GM12878 (cell line): ENCODE measurements around the gene DNAJC28.

ENCODE experiments used
- BCL3 ChIP-seq: IDR thresholded peaks from 2 replicates; pipeline ENCODE4 v1.6.1; 2011; ENCODE audit warnings: borderline replicate concordance, low read depth, mild to moderate bottlenecking, moderate library complexity, low read length; ENCODE audit not compliant: insufficient read depth, poor library complexity, severe bottlenecking
- CTCF ChIP-seq, 3 experiments: IDR thresholded peaks in 2 of 3; conservative IDR thresholded peaks in 1 of 3; 2 replicates each; pipeline ENCODE4 v1.5.1; 2011; ENCODE audit warnings: low read depth in 3 of 3, low read length in 3 of 3, mild to moderate bottlenecking in 3 of 3, control low read depth in 2 of 3, moderate library complexity in 2 of 3, inconsistent platforms in 1 of 3, mixed read lengths in 1 of 3; ENCODE audit not compliant: control insufficient read depth in 2 of 3, insufficient read depth in 1 of 3; ENCODE audit errors: extremely low read depth in 1 of 3
- NFYB ChIP-seq: IDR thresholded peaks from 2 replicates; pipeline ENCODE4 v1.6.1; 2011; ENCODE audit warnings: low read depth, mild to moderate bottlenecking, low read length, improper control_type of control experiment, moderate library complexity; ENCODE audit not compliant: insufficient read depth
- RFX5 ChIP-seq: IDR thresholded peaks from 2 replicates; pipeline ENCODE4 v1.6.1; 2011; ENCODE audit warnings: low read depth, low read length, improper control_type of control experiment
- SKIL ChIP-seq: fragments of 450-650 bp; IDR thresholded peaks from 2 replicates; pipeline ENCODE4 v1.6.1; 2017; ENCODE audit warnings: mild to moderate bottlenecking, low read depth, inconsistent platforms; ENCODE audit not compliant: poor library complexity, severe bottlenecking
- SPI1 ChIP-seq: IDR thresholded peaks from 2 replicates; pipeline ENCODE4 v1.6.1; 2011; ENCODE audit warnings: low read depth, mild to moderate bottlenecking, low read length, moderate library complexity, borderline replicate concordance; ENCODE audit not compliant: insufficient read depth
- TF ChIP-seq, protein P1 (sequence below): IDR thresholded peaks from 2 replicates; pipeline ENCODE4 v1.6.1; 2012; ENCODE audit warnings: mild to moderate bottlenecking, low read depth, low read length

DNA sequence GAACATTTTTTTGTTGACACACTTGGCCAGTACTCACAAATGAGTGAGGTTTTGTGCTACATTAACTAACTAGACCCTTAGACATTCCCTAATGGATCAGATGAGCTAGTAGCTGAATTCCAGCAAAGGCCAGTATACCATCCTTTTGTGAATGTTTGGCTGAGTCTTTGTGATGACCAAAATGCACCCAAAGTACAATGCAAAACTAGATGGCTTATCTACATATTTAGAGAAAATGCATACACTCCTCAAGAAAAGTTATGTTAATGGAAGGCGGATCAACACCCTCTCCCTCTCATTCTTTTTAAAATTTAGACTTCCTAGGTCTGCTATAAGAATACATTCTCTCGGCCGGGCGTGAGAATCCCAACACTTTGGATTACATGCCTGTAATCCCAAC lies 20.1 kb upstream of the DNAJC28 start:
- TF ChIP-seq, protein P1, sequence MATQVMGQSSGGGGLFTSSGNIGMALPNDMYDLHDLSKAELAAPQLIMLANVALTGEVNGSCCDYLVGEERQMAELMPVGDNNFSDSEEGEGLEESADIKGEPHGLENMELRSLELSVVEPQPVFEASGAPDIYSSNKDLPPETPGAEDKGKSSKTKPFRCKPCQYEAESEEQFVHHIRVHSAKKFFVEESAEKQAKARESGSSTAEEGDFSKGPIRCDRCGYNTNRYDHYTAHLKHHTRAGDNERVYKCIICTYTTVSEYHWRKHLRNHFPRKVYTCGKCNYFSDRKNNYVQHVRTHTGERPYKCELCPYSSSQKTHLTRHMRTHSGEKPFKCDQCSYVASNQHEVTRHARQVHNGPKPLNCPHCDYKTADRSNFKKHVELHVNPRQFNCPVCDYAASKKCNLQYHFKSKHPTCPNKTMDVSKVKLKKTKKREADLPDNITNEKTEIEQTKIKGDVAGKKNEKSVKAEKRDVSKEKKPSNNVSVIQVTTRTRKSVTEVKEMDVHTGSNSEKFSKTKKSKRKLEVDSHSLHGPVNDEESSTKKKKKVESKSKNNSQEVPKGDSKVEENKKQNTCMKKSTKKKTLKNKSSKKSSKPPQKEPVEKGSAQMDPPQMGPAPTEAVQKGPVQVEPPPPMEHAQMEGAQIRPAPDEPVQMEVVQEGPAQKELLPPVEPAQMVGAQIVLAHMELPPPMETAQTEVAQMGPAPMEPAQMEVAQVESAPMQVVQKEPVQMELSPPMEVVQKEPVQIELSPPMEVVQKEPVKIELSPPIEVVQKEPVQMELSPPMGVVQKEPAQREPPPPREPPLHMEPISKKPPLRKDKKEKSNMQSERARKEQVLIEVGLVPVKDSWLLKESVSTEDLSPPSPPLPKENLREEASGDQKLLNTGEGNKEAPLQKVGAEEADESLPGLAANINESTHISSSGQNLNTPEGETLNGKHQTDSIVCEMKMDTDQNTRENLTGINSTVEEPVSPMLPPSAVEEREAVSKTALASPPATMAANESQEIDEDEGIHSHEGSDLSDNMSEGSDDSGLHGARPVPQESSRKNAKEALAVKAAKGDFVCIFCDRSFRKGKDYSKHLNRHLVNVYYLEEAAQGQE: no peak
- TF ChIP-seq RFX5 (no peak), CTCF (IDR thresholded peaks at IDR 0.05 in 2 of 3, conservative IDR thresholded peaks at IDR 0.05 in 1 of 3; ENCODE audit: control insufficient read depth in 2 of 3, extremely low read depth in 1 of 3, insufficient read depth in 1 of 3, low read depth in 3 of 3, low read length in 3 of 3) (no peak), SPI1 (no peak), BCL3 (no peak), NFYB (no peak), SKIL (no peak)
